ENCODE results near the gene TMEM123.

Gene TMEM123

GRCh38 chr11:102396708-102397563 is 55.6 kb downstream of the TMEM123 start:
- no peak for TF ChIP-seq CTCF (IDR thresholded peaks at IDR 0.05; ENCODE audit: control insufficient read depth, extremely low read depth, insufficient read depth)
- no peak overlapping the region for H3K4me3 ChIP-seq (ENCODE audit: low read depth, low read length)
- DNase-seq (ENCODE audit: low read depth), result no peak

GRCh38 chr11:102395720-102396393 is 56.7 kb downstream of the TMEM123 start:
- DNase-seq (ENCODE audit: low read depth), result no peak
- no peak overlapping the region for H3K4me3 ChIP-seq (ENCODE audit: low read depth, low read length)
- TF ChIP-seq CTCF (IDR thresholded peaks at IDR 0.05; ENCODE audit: control insufficient read depth, extremely low read depth, insufficient read depth), result no peak

GRCh38 chr11:102393272-102393730 is 59.3 kb downstream of the TMEM123 start:
- H3K4me3 ChIP-seq (ENCODE audit: low read depth, low read length), result no peak overlapping the region
- no peak for TF ChIP-seq CTCF (IDR thresholded peaks at IDR 0.05; ENCODE audit: control insufficient read depth, extremely low read depth, insufficient read depth)
- no peak for DNase-seq (ENCODE audit: low read depth)

GRCh38 chr11:102391549-102392237 is 60.9 kb downstream of the TMEM123 start:
- no peak overlapping the region for H3K4me3 ChIP-seq (ENCODE audit: low read depth, low read length)
- no peak for TF ChIP-seq CTCF (IDR thresholded peaks at IDR 0.05; ENCODE audit: control insufficient read depth, extremely low read depth, insufficient read depth)
- DNase-seq (ENCODE audit: low read depth), result no peak

GRCh38 chr11:102390667-102391465 is 61.7 kb downstream of the TMEM123 start:
- TF ChIP-seq CTCF (IDR thresholded peaks at IDR 0.05; ENCODE audit: control insufficient read depth, extremely low read depth, insufficient read depth), result peak; percentile 95
- H3K4me3 ChIP-seq (ENCODE audit: low read depth, low read length), result no peak overlapping the region
- DNase-seq (ENCODE audit: low read depth), result peak; percentile 31

GRCh38 chr11:102389253-102389652 is 63.3 kb downstream of the TMEM123 start:
- no peak for DNase-seq (ENCODE audit: low read depth)
- TF ChIP-seq CTCF (IDR thresholded peaks at IDR 0.05; ENCODE audit: control insufficient read depth, extremely low read depth, insufficient read depth), result no peak
- no peak overlapping the region for H3K4me3 ChIP-seq (ENCODE audit: low read depth, low read length)

Data from LNCaP clone FGC (cell line).